ENCODE data around the gene COL25A1.

DNA sequence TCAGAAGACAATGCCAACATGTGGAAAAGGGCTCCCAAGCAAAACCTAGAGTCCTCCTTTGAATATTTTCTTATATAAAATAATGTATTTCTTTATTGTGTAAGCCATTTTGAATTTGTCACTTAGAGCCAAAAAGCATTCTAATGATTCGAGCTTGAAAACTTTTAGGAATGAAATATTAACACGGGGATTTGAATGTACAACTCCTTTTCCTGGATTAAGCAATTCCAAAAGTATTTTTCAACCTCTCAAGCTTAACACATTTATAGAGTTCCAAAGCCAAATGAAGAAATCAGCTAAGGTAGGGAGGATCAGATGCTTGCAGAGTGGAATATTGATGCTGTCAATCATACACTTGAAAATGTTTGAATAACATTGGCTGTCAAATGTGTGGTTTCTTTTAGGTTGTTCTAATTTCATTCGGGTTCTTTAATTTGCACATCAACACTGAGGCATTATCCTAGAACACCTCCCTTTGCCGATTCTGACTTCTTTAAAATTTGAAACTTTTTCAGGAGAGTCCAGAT is 472.4 kb downstream of the COL25A1 start:
- TF ChIP-seq, protein P1, sequence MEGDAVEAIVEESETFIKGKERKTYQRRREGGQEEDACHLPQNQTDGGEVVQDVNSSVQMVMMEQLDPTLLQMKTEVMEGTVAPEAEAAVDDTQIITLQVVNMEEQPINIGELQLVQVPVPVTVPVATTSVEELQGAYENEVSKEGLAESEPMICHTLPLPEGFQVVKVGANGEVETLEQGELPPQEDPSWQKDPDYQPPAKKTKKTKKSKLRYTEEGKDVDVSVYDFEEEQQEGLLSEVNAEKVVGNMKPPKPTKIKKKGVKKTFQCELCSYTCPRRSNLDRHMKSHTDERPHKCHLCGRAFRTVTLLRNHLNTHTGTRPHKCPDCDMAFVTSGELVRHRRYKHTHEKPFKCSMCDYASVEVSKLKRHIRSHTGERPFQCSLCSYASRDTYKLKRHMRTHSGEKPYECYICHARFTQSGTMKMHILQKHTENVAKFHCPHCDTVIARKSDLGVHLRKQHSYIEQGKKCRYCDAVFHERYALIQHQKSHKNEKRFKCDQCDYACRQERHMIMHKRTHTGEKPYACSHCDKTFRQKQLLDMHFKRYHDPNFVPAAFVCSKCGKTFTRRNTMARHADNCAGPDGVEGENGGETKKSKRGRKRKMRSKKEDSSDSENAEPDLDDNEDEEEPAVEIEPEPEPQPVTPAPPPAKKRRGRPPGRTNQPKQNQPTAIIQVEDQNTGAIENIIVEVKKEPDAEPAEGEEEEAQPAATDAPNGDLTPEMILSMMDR (IDR thresholded peaks at IDR 0.05; ENCODE audit: poor library complexity) = no peak
- TF ChIP-seq EZH2 (IDR thresholded peaks at IDR 0.05; ENCODE audit: borderline replicate concordance) (no peak), EZH2phosphoT487 (IDR thresholded peaks at IDR 0.05; ENCODE audit: low read depth, severe bottlenecking, unreplicated experiment) (no peak)

Data from hepatocyte (in vitro differentiated cells).